A549 (cell line): ENCODE data around the gene F10. TPM values are rescaled to one million over a fixed set of nuclear protein-coding genes. Genes with fewer than 3 reads are reported as not detected.

ENCODE experiments used
- ATAC-seq, 2 experiments: fragments of 200-7000 bp in 1 of 2; fragments of >200 bp in 1 of 2; cut with Nextera tagmentation in 1 of 2; cut with Tn5 transposase in 1 of 2; 3 replicates each; pipeline versions ENCODE4 v1.8.0 to v1.9.1; 2018 to 2020; ENCODE audit warnings: mild to moderate bottlenecking in 1 of 2, moderate library complexity in 1 of 2
- CTCF ChIA-PET: fragments of 300-600 bp; sonication (Branson Sonifier 250); formaldehyde crosslinking; extraction: SDS; loops from one replicate; lab custom pipeline; 2021; ENCODE audit warnings: antibody characterized with exemption, inconsistent platforms; lab: Yijun Ruan, JAX
- POLR2A ChIA-PET: fragments of 350-600 bp; formaldehyde crosslinking; extraction: SDS; loops from one replicate; lab custom pipeline; 2021; ENCODE audit warnings: antibody characterized with exemption, inconsistent platforms; lab: Yijun Ruan, JAX
- DNase-seq, 2 experiments: peaks; one replicate each; pipeline versions ENCODE4 v3.0.0 to v3.0.0-alpha.2; 2011 to 2016; ENCODE audit warnings: low read depth in 1 of 2, low spot score in 1 of 2
- FAIRE-seq: peaks from 2 replicates; lab custom pipeline; 2011; peaks lifted over from hg19 to GRCh38; lab: Jason Lieb, UNC
- H3K27ac ChIP-seq, 2 experiments: fragments of >200 bp; sonication (Bioruptor Twin); formaldehyde crosslinking; 3 replicates each; pipeline ENCODE4 v1.5.1; 2016 to 2017
- H3K4me1 ChIP-seq: fragments of >200 bp; sonication (Bioruptor Twin); formaldehyde crosslinking; 3 replicates; pipeline ENCODE4 v1.6.1; 2016
- H3K4me2 ChIP-seq: fragments of >200 bp; sonication (Bioruptor Twin); formaldehyde crosslinking; 3 replicates; pipeline ENCODE4 v1.6.1; 2016
- H3K4me3 ChIP-seq: fragments of >200 bp; sonication (Bioruptor Twin); formaldehyde crosslinking; 3 replicates; pipeline ENCODE4 v1.5.1; 2016
- H3K9me3 ChIP-seq: fragments of >200 bp; sonication (Bioruptor Twin); formaldehyde crosslinking; 3 replicates; pipeline ENCODE4 v1.6.1; 2016
- BHLHE40 ChIP-seq: IDR thresholded peaks from 2 replicates; pipeline ENCODE4 v1.6.1; 2012; ENCODE audit warnings: low read depth, low read length, inconsistent platforms
- CBX2 ChIP-seq: fragments of 200-600 bp; sonication (generic); IDR thresholded peaks from 2 replicates; pipeline ENCODE4 v1.6.1; 2016; ENCODE audit warnings: low read depth, mild to moderate bottlenecking, borderline replicate concordance
- EHMT2 ChIP-seq: fragments of 200-600 bp; sonication (generic); IDR thresholded peaks from 2 replicates; pipeline ENCODE4 v1.6.1; 2016; ENCODE audit warnings: antibody characterized with exemption, low read depth, mild to moderate bottlenecking, moderate library complexity
- FOXS1 ChIP-seq: fragments of 250-450 bp; sonication (Bioruptor Pico); IDR thresholded peaks from 2 replicates; pipeline ENCODE4 v1.5.0; 2020; ENCODE audit warnings: mild to moderate bottlenecking, moderate library complexity
- HDAC2 ChIP-seq: fragments of 200-600 bp; sonication (generic); IDR thresholded peaks from 2 replicates; pipeline ENCODE4 v1.6.1; 2016
- HES2 ChIP-seq: fragments of >200 bp; sonication (Bioruptor Twin); formaldehyde crosslinking; IDR thresholded peaks from 2 replicates; pipeline ENCODE4 v1.6.1; 2016
- HEYL ChIP-seq: fragments of 250-450 bp; sonication (Bioruptor Pico); IDR thresholded peaks from 2 replicates; pipeline ENCODE4 v1.8.0; 2021; ENCODE audit warnings: mild to moderate bottlenecking, moderate library complexity
- HOXA7 ChIP-seq: fragments of 250-450 bp; sonication (Bioruptor Pico); IDR thresholded peaks from 2 replicates; pipeline ENCODE4 v1.5.0; 2020; ENCODE audit warnings: mild to moderate bottlenecking, moderate library complexity
- JUN ChIP-seq, 2 experiments: fragments of >200 bp; sonication (Bioruptor Twin); formaldehyde crosslinking; IDR thresholded peaks; 2 replicates in 1 of 2; 3 replicates in 1 of 2; pipeline ENCODE4 v1.6.1; 2016 to 2017
- JUNB ChIP-seq: fragments of >200 bp; sonication (Bioruptor Twin); formaldehyde crosslinking; IDR thresholded peaks from 2 replicates; pipeline ENCODE4 v1.6.1; 2016
- KDM1A ChIP-seq: fragments of 200-600 bp; sonication (generic); IDR thresholded peaks from 2 replicates; pipeline ENCODE4 v1.6.1; 2016; ENCODE audit warnings: low read depth, mild to moderate bottlenecking
- MAFK ChIP-seq: fragments of 450-650 bp; IDR thresholded peaks from 2 replicates; pipeline ENCODE4 v1.6.1; 2014; ENCODE audit not compliant: partially characterized antibody
- MAZ ChIP-seq: fragments of 150-350 bp; IDR thresholded peaks from 2 replicates; pipeline ENCODE4 v1.6.1; 2014; ENCODE audit warnings: antibody characterized with exemption, low read depth, low read length, borderline replicate concordance
- NFE2L2 ChIP-seq: fragments of 150-350 bp; conservative IDR thresholded peaks from 2 replicates; pipeline ENCODE4 v1.6.1; 2014; ENCODE audit warnings: low read length
- NPAS2 ChIP-seq: fragments of 250-450 bp; sonication (Bioruptor Pico); IDR thresholded peaks from 2 replicates; pipeline ENCODE4 v1.8.0; 2022; ENCODE audit warnings: mild to moderate bottlenecking, moderate library complexity, borderline replicate concordance
- PBX3 ChIP-seq: IDR thresholded peaks from 2 replicates; pipeline ENCODE4 v1.6.1; 2012
- RAD21 ChIP-seq, 2 experiments: fragments of >200 bp in 1 of 2; sonication (Bioruptor Twin) in 1 of 2; formaldehyde crosslinking in 1 of 2; IDR thresholded peaks in 1 of 2; conservative IDR thresholded peaks in 1 of 2; 2 replicates in 1 of 2; 3 replicates in 1 of 2; pipeline ENCODE4 v1.6.1; 2012 to 2018; ENCODE audit warnings: inconsistent platforms in 1 of 2
- RARB ChIP-seq: fragments of 250-450 bp; sonication (Bioruptor Pico); IDR thresholded peaks from 2 replicates; pipeline ENCODE4 v1.8.0; 2021; ENCODE audit warnings: mild to moderate bottlenecking, moderate library complexity
- RFX5 ChIP-seq: fragments of 450-650 bp; IDR thresholded peaks from 2 replicates; pipeline ENCODE4 v1.7.1; 2014; ENCODE audit warnings: antibody characterized with exemption, mild to moderate bottlenecking, moderate library complexity
- RNF2 ChIP-seq: fragments of 200-600 bp; sonication (generic); IDR thresholded peaks from 2 replicates; pipeline ENCODE4 v1.6.1; 2016; ENCODE audit warnings: low read depth, mild to moderate bottlenecking, antibody characterized with exemption, moderate library complexity, borderline replicate concordance
- SMC3 ChIP-seq: fragments of >200 bp; sonication (Bioruptor Twin); formaldehyde crosslinking; IDR thresholded peaks from 3 replicates; pipeline ENCODE4 v1.6.1; 2018; ENCODE audit warnings: inconsistent platforms
- TFCP2L1 ChIP-seq: fragments of 250-450 bp; sonication (Bioruptor Pico); IDR thresholded peaks from 2 replicates; pipeline ENCODE4 v1.5.0; 2021; ENCODE audit warnings: mild to moderate bottlenecking
- ZSCAN20 ChIP-seq: fragments of 250-450 bp; sonication (Bioruptor Pico); IDR thresholded peaks from 2 replicates; pipeline ENCODE4 v1.8.0; 2022; ENCODE audit warnings: mild to moderate bottlenecking, moderate library complexity
- WGBS: methylation state at CpG from one replicate; pipeline ENCODE4 v1.1.6; 2017; ENCODE audit errors: missing lambda C conversion rate; 5-methylcytosine and 5-hydroxymethylcytosine counted together
- polyA plus RNA-seq, 4 experiments: library from polyadenylated mRNA; depleted of rRNA in 3 of 4; stranded (reverse); fragments of >200 nt; fragmentation: RNase III in 1 of 4; extraction: RNeasy Plus Mini Kit Qiagen cat#74134 plus additional on column Dnase treatment in 1 of 4; gene quantifications; 2 replicates in 3 of 4; 3 replicates in 1 of 4; pipeline ENCODE4 v1.2.3, GENCODE V29; 2011 to 2017
- TF ChIP-seq, protein P1 (sequence below): fragments of 250-450 bp; sonication (Bioruptor Pico); IDR thresholded peaks from 2 replicates; pipeline ENCODE4 v1.5.0; 2020; ENCODE audit warnings: low read depth, mild to moderate bottlenecking, moderate library complexity
- TF ChIP-seq, protein P2 (sequence below): IDR thresholded peaks from 2 replicates; pipeline ENCODE4 v1.6.1; 2012
- TF ChIP-seq, protein P3 (sequence below): fragments of 450-650 bp; IDR thresholded peaks from 2 replicates; pipeline ENCODE4 v1.6.1; 2014; ENCODE audit warnings: antibody characterized with exemption
- TF ChIP-seq, protein P4 (sequence below): fragments of 200-600 bp; sonication (generic); IDR thresholded peaks from 2 replicates; pipeline ENCODE4 v1.6.1; 2016; ENCODE audit warnings: antibody characterized with exemption, mild to moderate bottlenecking, moderate library complexity
- TF ChIP-seq, protein P5 (sequence below): fragments of 150-350 bp; IDR thresholded peaks from 2 replicates; pipeline ENCODE4 v1.6.1; 2014; ENCODE audit warnings: low read depth, mild to moderate bottlenecking, low read length

The F10 gene
- polyA plus RNA-seq, 2 of the 4 experiments (the other 2 are of a cell fraction) = 0.32 TPM; not detected in 1

- H3K4me2 ChIP-seq = no peak overlapping the region
- H3K4me3 ChIP-seq = no peak overlapping the region
- DNase-seq = no peak
- no peak for FAIRE-seq
- no peak overlapping the region for H3K27ac ChIP-seq
- no peaks in the 10 kb centered on the region for H3K9me3 ChIP-seq
- WGBS = 92% methylated on average over 3 of the region's 3 CpGs
- no peak for ATAC-seq
- TF ChIP-seq, protein P1, sequence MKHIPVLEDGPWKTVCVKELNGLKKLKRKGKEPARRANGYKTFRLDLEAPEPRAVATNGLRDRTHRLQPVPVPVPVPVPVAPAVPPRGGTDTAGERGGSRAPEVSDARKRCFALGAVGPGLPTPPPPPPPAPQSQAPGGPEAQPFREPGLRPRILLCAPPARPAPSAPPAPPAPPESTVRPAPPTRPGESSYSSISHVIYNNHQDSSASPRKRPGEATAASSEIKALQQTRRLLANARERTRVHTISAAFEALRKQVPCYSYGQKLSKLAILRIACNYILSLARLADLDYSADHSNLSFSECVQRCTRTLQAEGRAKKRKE (CRISPR knock-in tag) = no peak
- TF ChIP-seq JUNB (no peak), RFX5 (no peak), PBX3 (no peak), HDAC2 (no peak), HES2 (no peak), RARB (CRISPR knock-in tag) (no peak), CBX2 (no peak), EHMT2 (no peak), HOXA7 (no peak), HEYL (CRISPR knock-in tag) (no peak), FOXS1 (CRISPR knock-in tag) (no peak), JUN (IDR thresholded peaks at IDR 0.05) (no peak), MAZ (no peak), TFCP2L1 (CRISPR knock-in tag) (no peak)
- TF ChIP-seq, protein P2, sequence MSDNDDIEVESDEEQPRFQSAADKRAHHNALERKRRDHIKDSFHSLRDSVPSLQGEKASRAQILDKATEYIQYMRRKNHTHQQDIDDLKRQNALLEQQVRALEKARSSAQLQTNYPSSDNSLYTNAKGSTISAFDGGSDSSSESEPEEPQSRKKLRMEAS = no peak
- TF ChIP-seq, protein P3, sequence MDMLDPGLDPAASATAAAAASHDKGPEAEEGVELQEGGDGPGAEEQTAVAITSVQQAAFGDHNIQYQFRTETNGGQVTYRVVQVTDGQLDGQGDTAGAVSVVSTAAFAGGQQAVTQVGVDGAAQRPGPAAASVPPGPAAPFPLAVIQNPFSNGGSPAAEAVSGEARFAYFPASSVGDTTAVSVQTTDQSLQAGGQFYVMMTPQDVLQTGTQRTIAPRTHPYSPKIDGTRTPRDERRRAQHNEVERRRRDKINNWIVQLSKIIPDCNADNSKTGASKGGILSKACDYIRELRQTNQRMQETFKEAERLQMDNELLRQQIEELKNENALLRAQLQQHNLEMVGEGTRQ = no peak
- TF ChIP-seq, protein P4, sequence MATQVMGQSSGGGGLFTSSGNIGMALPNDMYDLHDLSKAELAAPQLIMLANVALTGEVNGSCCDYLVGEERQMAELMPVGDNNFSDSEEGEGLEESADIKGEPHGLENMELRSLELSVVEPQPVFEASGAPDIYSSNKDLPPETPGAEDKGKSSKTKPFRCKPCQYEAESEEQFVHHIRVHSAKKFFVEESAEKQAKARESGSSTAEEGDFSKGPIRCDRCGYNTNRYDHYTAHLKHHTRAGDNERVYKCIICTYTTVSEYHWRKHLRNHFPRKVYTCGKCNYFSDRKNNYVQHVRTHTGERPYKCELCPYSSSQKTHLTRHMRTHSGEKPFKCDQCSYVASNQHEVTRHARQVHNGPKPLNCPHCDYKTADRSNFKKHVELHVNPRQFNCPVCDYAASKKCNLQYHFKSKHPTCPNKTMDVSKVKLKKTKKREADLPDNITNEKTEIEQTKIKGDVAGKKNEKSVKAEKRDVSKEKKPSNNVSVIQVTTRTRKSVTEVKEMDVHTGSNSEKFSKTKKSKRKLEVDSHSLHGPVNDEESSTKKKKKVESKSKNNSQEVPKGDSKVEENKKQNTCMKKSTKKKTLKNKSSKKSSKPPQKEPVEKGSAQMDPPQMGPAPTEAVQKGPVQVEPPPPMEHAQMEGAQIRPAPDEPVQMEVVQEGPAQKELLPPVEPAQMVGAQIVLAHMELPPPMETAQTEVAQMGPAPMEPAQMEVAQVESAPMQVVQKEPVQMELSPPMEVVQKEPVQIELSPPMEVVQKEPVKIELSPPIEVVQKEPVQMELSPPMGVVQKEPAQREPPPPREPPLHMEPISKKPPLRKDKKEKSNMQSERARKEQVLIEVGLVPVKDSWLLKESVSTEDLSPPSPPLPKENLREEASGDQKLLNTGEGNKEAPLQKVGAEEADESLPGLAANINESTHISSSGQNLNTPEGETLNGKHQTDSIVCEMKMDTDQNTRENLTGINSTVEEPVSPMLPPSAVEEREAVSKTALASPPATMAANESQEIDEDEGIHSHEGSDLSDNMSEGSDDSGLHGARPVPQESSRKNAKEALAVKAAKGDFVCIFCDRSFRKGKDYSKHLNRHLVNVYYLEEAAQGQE = no peak
- H3K4me1 ChIP-seq = peaks cover 9% of the 10 kb centered on the region; the same call in 1 of the 3 replicates
- ChIA-PET CTCF (interaction anchor here (1.5 kb wide), 1 partner anchor 9 kb away, joined by 4 read pairs; no protein-coding TSS in a partner anchor), POLR2A (no interaction called here)
Observed at GRCh38 chr13:113178896-113179167, 56.2 kb downstream of the F10 start.

- Histone ChIP-seq H3K9me3 (no peaks in the 10 kb centered on the region), H3K4me3 (no peak overlapping the region), H3K27ac (no peak overlapping the region), H3K4me1 (peaks cover 17% of the 10 kb centered on the region; the same call in 1 of the 3 replicates), H3K4me2 (no peak overlapping the region)
- ATAC-seq = no peak
- 92% methylated on average over 28 of the region's 28 CpGs for WGBS
- CTCF ChIA-PET = interaction anchor here (1.5 kb wide), 1 partner anchor 8 kb away, joined by 4 read pairs; no protein-coding TSS in a partner anchor
- POLR2A ChIA-PET = no interaction called here
- DNase-seq = no peak
- FAIRE-seq = no peak
- TF ChIP-seq MAFK (no peak), BHLHE40 (no peak), KDM1A (no peak), SMC3 (no peak), RNF2 (no peak), NPAS2 (CRISPR knock-in tag) (no peak), EHMT2 (no peak), HEYL (CRISPR knock-in tag) (no peak), RAD21 (conservative IDR thresholded peaks at IDR 0.05 in 1 of 2, IDR thresholded peaks at IDR 0.05 in 1 of 2) (no peak), ZSCAN20 (CRISPR knock-in tag) (no peak), NFE2L2 (no peak)
- TF ChIP-seq, protein P5, sequence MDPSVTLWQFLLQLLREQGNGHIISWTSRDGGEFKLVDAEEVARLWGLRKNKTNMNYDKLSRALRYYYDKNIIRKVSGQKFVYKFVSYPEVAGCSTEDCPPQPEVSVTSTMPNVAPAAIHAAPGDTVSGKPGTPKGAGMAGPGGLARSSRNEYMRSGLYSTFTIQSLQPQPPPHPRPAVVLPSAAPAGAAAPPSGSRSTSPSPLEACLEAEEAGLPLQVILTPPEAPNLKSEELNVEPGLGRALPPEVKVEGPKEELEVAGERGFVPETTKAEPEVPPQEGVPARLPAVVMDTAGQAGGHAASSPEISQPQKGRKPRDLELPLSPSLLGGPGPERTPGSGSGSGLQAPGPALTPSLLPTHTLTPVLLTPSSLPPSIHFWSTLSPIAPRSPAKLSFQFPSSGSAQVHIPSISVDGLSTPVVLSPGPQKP = no peak
Observed at GRCh38 chr13:113179374-113180230, 57.0 kb downstream of the F10 start.
